Stomach (tissue), 4 donors: Measurements from ENCODE around the gene SLC18A3.

Source experiments
- POLR2A ChIP-seq, 4 donors: fragments of 450-650 bp; IDR thresholded peaks; one replicate each; pipeline ENCODE4 v1.6.1; 2016; ENCODE audit warnings: antibody characterized with exemption in 4 of 4, control low read depth in 2 of 4, mild to moderate bottlenecking in 1 of 4, moderate library complexity in 1 of 4
- POLR2AphosphoS5 ChIP-seq, 3 donors: sonication (generic); formaldehyde crosslinking; IDR thresholded peaks; one replicate each; pipeline ENCODE4 v1.6.1; 2016; ENCODE audit warnings: antibody characterized with exemption in 3 of 3

DNA sequence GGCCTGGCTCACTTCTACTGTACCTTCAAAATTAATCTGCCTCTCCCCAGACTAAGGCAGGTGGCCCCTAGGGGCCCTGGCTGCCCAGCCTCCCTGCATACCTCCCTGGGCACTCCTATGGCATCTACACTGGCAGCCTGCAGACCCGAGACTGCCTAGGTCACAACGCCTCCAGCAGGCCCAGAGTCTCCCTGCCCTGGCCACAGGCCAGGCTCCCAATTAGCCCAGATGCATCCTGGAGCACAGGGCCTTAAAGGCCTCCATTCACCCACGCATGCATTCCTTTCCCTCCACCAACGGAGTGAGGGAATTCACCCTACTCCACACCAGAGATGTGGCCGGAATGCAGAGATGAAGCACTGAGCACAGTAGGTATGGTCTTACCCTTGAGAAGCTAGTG lies 5.6 kb downstream of the SLC18A3 start:
- TF ChIP-seq POLR2A (IDR thresholded peaks at IDR 0.05) (no peak), POLR2AphosphoS5 (IDR thresholded peaks at IDR 0.05) (no peak)
